ENCODE measurements around the gene SP140. TPM values are rescaled to one million over a fixed set of nuclear protein-coding genes. Genes with fewer than 3 reads are reported as not detected.

Gene SP140
- total RNA-seq, 1 donor from 2014 or later, result 4.4 TPM

DNA sequence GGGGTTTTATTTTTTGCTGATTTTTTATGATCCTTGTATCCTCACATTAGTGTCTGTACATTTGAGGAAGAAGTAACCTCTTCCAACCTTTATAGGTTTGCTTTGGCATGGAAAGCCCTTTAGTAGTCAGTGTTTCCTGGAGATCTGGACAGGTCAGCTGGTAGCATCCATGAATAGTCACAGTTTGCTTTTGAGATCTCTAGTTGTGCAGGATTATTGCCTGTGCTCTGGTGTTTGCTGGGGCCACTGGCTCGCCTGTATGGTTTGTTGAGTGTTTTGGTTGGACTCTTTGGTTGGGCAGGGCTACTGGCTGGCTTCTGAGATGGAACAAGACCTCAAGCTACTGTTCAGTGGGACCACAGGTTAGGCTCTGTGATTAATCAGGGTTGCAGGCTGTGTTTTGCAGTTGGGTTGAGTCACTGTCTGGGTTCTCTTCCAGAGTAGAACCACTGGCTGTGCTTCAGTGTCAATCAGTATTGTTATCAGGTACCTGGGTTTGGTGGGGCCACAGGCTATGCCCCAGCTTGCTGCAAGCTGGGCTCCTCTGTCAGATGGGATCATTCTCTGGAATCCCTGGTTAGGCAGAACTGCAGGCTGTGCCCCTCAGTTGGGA is 121.5 kb downstream of the SP140 start:
- DNase-seq (ENCODE audit: low spot score), result no peak
- no peak for ATAC-seq
- intact Hi-C loops (cut with DNase I), result no loop called here

GRCh38 chr2:230347659-230348305 is 122.2 kb downstream of the SP140 start:
- no peak for DNase-seq (ENCODE audit: low spot score)
- intact Hi-C loops (cut with DNase I), result no loop called here
- ATAC-seq, result peak; percentile 49

- no peak for DNase-seq (ENCODE audit: low spot score)
- ATAC-seq, result no peak
- intact Hi-C loops (cut with DNase I), result no loop called here
These were observed 123.3 kb downstream of the SP140 start for GRCh38 chr2:230348787-230349186.

- no peak for DNase-seq (ENCODE audit: low spot score)
- ATAC-seq, result peak; percentile 73
- intact Hi-C loops (cut with DNase I), result no loop called here
These were observed 130.5 kb downstream of the SP140 start for GRCh38 chr2:230356084-230356483.

DNA sequence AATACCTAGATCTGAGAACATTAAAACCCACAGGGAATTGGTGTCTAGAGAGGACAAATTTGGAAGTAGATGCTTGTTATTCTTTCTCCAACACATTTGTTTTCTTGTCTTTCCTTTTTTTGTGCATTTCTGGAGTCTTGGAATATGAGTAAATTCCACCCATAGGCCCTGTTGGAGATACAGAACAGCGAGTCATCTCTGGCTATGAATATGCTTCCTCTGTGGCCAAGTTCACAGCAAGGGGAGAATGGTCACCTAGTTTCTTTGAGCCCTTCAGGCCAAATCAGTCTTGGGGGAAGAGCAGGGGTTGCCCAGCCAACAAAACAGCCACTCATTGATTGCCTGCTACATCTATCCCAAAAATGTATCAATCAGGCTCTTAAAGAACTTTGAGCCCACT is 132.8 kb downstream of the SP140 start:
- intact Hi-C loops (cut with DNase I), result no loop called here
- ATAC-seq (no peak), DNase-seq (ENCODE audit: low spot score) (no peak)

DNA sequence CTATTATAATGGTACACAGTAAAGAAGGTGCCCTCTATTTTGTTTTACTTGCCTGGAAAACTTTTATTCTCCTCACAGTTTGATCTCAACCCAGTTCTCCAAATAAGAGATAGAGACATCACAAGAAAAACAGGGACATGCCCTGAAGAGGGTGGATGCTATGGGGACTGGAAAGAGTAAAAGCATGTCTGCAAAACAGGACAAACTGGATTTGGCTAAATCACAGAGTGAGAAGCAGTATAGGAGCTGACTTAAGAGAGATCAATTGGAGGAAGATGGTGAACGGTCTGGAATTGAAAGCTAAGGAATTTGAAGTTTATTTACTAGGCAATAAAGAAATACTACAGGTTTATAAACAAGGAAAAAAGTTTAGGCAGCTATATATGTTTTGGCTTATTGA is 134.5 kb downstream of the SP140 start:
- intact Hi-C loops (cut with DNase I), result no loop called here
- DNase-seq (ENCODE audit: low spot score) (no peak), ATAC-seq (no peak)

DNA sequence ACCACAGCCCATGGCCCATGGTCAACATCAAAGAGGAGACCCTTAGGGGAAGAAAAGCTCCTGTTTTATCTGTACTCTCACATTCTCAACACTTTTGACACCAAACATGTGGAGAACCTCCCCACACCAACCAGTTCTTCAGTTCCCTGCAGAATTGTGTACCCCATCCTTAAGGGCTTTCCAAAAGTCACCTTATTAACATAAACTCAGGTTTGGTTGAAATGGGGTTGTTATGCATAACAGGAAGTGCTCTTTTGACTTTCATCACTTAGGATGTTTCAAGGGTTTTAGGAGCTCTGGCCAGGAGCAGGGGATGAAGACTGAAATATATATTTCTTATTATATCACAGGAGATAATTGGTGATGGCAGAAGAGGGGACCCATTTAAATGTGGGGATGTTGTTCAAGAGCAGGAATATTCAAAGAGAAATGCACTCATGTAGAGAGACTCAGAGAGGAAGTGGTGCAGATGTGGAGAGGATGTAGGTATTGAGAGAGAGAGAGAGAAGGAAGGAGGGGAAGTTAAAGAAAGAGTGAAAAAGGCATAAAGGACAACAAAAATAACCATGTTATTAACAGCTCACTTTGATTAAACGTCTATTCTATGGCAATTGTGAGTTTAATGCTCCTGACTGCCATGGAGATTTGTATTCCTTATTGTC is 136.6 kb downstream of the SP140 start:
- DNase-seq (ENCODE audit: low spot score), result no peak
- no peak for ATAC-seq
- intact Hi-C loops (cut with DNase I), result no loop called here

Other genes with a start within 250 kb of the SP140 start
- gene SLC16A14, start 156.8 kb upstream of the SP140 start, total RNA-seq, result 7.4 TPM
- 40.5 TPM for gene SP110, start 5.8 kb upstream of the SP140 start, total RNA-seq
- gene SP140L, start 101.5 kb downstream of the SP140 start, total RNA-seq, result 26.2 TPM
- gene SP100, start 190.5 kb downstream of the SP140 start, total RNA-seq, result 126 TPM